ENCODE results near the gene IMPA2. TPM values are rescaled to one million over a fixed set of nuclear protein-coding genes. Genes with fewer than 3 reads are reported as not detected.

IMPA2 gene
- total and polyA plus RNA-seq, 2 of the 13 experiments (the other 11 are each of a cell fraction or from before 2014, with no cell fraction given) = 37.8 to 71.8 TPM

GRCh38 chr18:11980494-11981191 lies 664 bp upstream of the IMPA2 start (continued):
- TF ChIP-seq MTA3 (CRISPR knock-in tag; IDR thresholded peaks at IDR 0.05) (no peak), ZNF3 (CRISPR knock-in tag; IDR thresholded peaks at IDR 0.05) (no peak), ZNF609 (CRISPR knock-in tag; IDR thresholded peaks at IDR 0.05; ENCODE audit: borderline replicate concordance) (peak; percentile 66), ZBED4 (CRISPR knock-in tag; IDR thresholded peaks at IDR 0.05; ENCODE audit: borderline replicate concordance) (peak; percentile 99), PHF8 (CRISPR knock-in tag; IDR thresholded peaks at IDR 0.05) (peak; percentile 96), ZFP1 (CRISPR knock-in tag; IDR thresholded peaks at IDR 0.05) (0 out of 2 replicates have a peak, but pooled peaks have one; percentile 47), ZNF580 (CRISPR knock-in tag; IDR thresholded peaks at IDR 0.05; ENCODE audit: borderline replicate concordance, low read depth) (no peak), NFKBIZ (CRISPR knock-in tag; IDR thresholded peaks at IDR 0.05) (no peak), RFX1 (IDR thresholded peaks at IDR 0.05) (no peak), PRPF4 (IDR thresholded peaks at IDR 0.05; ENCODE audit: low read depth, low read length, poor library complexity, severe bottlenecking) (no peak), YY1 (IDR thresholded peaks at IDR 0.05; ENCODE audit: insufficient read depth, insufficient replicate concordance, low read depth, low read length) (no peak), SOX5 (CRISPR knock-in tag; IDR thresholded peaks at IDR 0.05; ENCODE audit: borderline replicate concordance) (peak; percentile 67; the same call in 1 of the 2 replicates), ZNF414 (CRISPR knock-in tag; IDR thresholded peaks at IDR 0.05) (no peak; the same call in none of the 2 replicates), CAMTA2 (CRISPR knock-in tag; IDR thresholded peaks at IDR 0.05; ENCODE audit: borderline replicate concordance) (0 out of 2 replicates have a peak, but pooled peaks have one; percentile 82), ZBTB7B (CRISPR knock-in tag; IDR thresholded peaks at IDR 0.05) (peak; percentile 90), ZBTB7A (CRISPR knock-in tag; IDR thresholded peaks at IDR 0.05) (no peak), ZNF879 (CRISPR knock-in tag; IDR thresholded peaks at IDR 0.05) (peak; percentile 60), ZSCAN31 (CRISPR knock-in tag; IDR thresholded peaks at IDR 0.05; ENCODE audit: low read depth) (peak; percentile 86), NR3C1 (CRISPR knock-in tag; IDR thresholded peaks at IDR 0.05) (no peak)

Data from HepG2 (cell line).